ENCODE data around the gene USP36.

Gene USP36

GRCh38 chr17:78808163-78808562 lies 32.5 kb downstream of the USP36 start:
- DNase-seq = no peak

- DNase-seq = peak in 1 of 4 experiments; percentile 67
Measured at GRCh38 chr17:78806451-78806850, 34.2 kb downstream of the USP36 start.

- DNase-seq = peak in 1 of 4 experiments; percentile 53
Measured at GRCh38 chr17:78805301-78805700, 35.3 kb downstream of the USP36 start.

- no peak for DNase-seq
Measured at GRCh38 chr17:78804777-78805176, 35.8 kb downstream of the USP36 start.

- DNase-seq = no peak
Measured at GRCh38 chr17:78803186-78803845, 37.3 kb downstream of the USP36 start.

GRCh38 chr17:78802459-78802858 lies 38.2 kb downstream of the USP36 start:
- no peak for DNase-seq

- DNase-seq = no peak
Measured at GRCh38 chr17:78802008-78802407, 38.6 kb downstream of the USP36 start.

- no peak for DNase-seq
Measured at GRCh38 chr17:78800132-78800931, 40.3 kb downstream of the USP36 start.

- no peak for DNase-seq
Measured at GRCh38 chr17:78798695-78799559, 41.7 kb downstream of the USP36 start.

GRCh38 chr17:78797691-78798585 lies 42.7 kb downstream of the USP36 start:
- DNase-seq = no peak

- DNase-seq = no peak
Measured at GRCh38 chr17:78797213-78797612, 43.4 kb downstream of the USP36 start.

GRCh38 chr17:78796517-78796900 lies 44.1 kb downstream of the USP36 start:
- DNase-seq = no peak

- no peak for DNase-seq
Measured at GRCh38 chr17:78795861-78796516, 44.6 kb downstream of the USP36 start.

GRCh38 chr17:78794864-78795640 lies 45.6 kb downstream of the USP36 start:
- no peak for DNase-seq

- DNase-seq = no peak
Measured at GRCh38 chr17:78794399-78794798, 46.2 kb downstream of the USP36 start.

- no peak for DNase-seq
Measured at GRCh38 chr17:78793968-78794367, 46.6 kb downstream of the USP36 start.

GRCh38 chr17:78793415-78793814 lies 47.2 kb downstream of the USP36 start:
- DNase-seq = no peak

- DNase-seq = no peak
Measured at GRCh38 chr17:78791840-78792709, 48.5 kb downstream of the USP36 start.

GRCh38 chr17:78790552-78790951 lies 50.1 kb downstream of the USP36 start:
- no peak for DNase-seq

- DNase-seq = peak in 2 of 4 experiments; percentile 65 to 70
Measured at GRCh38 chr17:78789663-78790181, 50.9 kb downstream of the USP36 start.
